HG03196 (cell line): ENCODE measurements around the gene UNC5A.
"Not testable (repeated sequence)": the region's sequence is repeated elsewhere in the genome, so short reads cannot be mapped to it uniquely, and the experiment has no call there.

ENCODE experiments used
- ATAC-seq: cut with Tn5 transposase; IDR thresholded peaks from one replicate; pipeline ENCODE4 v1.9.1; 2021; ENCODE audit not compliant: unreplicated experiment

The UNC5A gene

GRCh38 chr5:176861276-176861675 is 50.9 kb downstream of the UNC5A start:
- ATAC-seq = no peak

- ATAC-seq = no peak
These were observed 52.1 kb downstream of the UNC5A start for GRCh38 chr5:176862330-176862995.

DNA sequence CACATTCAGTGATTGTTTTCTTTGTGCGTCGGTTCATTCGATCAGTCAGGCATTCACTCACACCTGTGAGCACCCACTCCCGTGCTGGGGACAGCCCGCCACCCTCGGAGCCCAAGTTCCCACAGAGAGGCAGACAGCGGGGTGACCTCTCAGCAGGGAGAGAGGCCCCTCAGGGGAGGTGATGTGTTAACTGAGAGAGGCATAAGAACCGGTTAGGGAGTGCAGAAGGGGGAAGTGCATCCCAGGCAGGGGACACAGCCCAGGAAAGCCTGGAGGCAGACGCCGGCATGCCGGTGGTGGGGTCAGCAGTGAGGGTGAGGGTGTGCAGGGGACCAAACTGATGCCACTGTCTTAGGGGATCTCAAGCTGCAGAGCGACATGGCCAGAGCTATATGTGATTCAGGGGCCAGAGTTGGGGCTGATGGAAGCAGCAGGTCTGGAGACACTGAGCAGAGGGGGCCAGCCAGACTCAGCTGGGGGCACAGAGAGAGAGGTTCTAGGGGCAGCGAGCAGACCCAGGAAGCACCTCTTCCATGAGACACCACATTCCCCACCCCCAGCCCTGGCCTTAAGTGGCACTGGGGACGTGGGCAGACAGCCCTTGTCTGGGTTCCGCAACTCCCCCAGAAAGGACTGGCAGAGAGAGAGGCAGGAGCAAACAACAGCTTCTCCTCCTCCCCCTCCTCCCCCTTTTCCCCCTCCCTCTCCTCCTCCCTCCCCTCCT is 52.8 kb downstream of the UNC5A start:
- ATAC-seq = no peak

DNA sequence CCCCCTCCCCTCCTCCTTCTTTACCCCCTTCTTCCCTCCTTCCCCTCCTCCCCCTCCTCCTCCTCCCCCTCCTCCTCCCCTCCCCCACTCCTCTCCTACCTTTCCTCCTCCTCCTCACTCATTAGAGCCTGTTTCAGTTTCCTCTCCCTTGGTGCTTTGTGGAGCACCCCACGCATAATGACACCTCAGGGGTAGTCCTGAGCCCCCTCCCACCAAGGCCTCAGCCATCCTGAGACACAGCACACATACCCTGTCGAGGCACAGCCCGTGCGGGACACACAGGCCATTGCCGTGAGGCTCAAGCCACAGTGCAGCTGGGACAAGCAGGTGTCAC is 53.4 kb downstream of the UNC5A start:
- ATAC-seq = no peak

- no peak for ATAC-seq
These were observed 54.4 kb downstream of the UNC5A start for GRCh38 chr5:176864755-176865154.

- ATAC-seq = no peak
These were observed 55.6 kb downstream of the UNC5A start for GRCh38 chr5:176865964-176866363.

DNA sequence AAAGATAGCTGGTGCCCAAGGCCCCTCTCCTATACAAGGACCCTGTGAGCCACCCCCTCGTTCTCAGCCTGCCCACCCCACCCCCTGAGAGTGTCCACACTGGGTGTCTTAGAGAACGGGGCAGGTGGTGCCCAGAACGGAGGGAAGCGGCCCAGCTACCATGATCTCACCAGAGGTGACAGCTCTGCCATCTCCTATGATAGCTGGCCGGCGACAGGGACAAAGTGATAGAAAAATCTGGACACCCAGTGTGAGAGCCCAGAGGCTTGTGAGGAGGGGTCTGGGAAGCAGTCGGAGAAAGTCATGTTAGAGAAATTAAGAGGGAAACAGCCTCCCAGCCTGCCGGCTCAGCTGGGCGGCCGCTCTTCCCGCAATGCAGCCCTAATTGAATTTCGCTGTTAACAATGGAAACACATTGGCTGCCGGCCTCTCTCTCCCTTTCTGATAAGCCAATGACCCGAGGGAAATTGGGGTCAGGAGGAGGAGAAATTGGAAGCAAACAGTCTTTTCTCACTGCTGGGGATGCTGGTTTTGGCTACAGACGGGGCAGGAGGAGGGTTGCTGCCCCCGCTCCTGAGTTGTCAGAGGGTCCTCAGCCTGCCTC is 56.5 kb downstream of the UNC5A start:
- no peak for ATAC-seq

DNA sequence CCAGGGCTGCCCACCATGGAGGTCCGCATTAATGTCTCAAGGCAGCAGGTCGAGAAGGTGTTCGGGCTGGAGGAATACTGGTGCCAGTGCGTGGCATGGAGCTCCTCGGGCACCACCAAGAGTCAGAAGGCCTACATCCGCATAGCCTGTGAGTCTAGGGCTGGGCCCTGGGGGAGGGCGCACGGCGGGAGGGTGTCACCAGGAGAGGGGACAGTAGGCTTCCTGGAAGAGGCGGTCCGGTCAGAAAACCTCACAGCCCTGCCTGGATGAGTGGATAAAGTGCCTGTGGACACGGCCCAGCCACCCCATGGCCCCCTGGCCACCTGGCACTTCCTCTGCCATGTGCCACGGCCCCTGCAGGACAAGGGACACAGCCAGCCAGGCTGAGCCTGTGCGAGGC is 57.8 kb downstream of the UNC5A start:
- ATAC-seq = no peak

GRCh38 chr5:176868731-176869130 is 58.4 kb downstream of the UNC5A start:
- ATAC-seq = no peak

DNA sequence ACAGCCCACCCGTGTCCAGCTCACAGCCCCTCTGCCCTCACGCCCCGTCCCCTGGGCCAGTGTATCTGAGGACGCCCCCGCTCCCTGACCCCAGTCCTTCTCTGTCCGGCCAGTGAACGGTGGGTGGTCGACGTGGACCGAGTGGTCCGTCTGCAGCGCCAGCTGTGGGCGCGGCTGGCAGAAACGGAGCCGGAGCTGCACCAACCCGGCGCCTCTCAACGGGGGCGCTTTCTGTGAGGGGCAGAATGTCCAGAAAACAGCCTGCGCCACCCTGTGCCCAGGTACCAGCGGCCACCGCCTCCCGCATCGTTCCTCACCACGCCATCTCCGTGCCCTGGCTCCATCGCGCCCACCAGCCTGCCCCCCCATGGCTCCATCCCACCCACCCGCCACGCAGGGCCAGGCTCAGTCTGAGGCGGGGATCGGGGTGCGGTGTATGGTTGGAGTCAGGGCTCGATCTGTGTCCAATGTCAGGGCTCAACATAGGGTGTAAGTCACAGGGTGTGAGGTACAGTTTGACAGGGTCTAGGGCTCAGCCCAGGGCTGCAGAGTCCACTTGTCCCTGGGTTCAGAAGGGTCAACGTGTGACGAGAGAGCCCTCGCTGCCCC is 59.2 kb downstream of the UNC5A start:
- ATAC-seq = no peak

DNA sequence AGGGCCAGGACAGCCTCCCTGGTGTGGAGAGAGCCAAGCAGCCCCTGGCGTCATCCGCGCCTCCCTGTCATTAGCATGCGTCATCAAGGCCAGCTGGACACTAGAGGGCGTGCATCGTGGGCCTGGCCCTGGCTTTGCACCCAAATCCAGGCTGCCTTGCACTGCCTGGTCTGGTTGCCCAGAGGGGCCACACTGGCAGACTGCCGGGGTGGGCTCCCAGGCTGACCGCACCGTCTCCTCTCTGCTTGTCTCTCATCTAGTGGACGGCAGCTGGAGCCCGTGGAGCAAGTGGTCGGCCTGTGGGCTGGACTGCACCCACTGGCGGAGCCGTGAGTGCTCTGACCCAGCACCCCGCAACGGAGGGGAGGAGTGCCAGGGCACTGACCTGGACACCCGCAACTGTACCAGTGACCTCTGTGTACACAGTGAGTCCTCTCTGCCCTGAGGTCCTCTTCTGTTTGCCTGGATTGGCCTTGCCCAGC is 59.8 kb downstream of the UNC5A start:
- no peak for ATAC-seq

- not testable (repeated sequence) for ATAC-seq
These were observed 60.3 kb downstream of the UNC5A start for GRCh38 chr5:176870644-176871043.

GRCh38 chr5:176872586-176872985 is 62.2 kb downstream of the UNC5A start:
- not testable (repeated sequence) for ATAC-seq

DNA sequence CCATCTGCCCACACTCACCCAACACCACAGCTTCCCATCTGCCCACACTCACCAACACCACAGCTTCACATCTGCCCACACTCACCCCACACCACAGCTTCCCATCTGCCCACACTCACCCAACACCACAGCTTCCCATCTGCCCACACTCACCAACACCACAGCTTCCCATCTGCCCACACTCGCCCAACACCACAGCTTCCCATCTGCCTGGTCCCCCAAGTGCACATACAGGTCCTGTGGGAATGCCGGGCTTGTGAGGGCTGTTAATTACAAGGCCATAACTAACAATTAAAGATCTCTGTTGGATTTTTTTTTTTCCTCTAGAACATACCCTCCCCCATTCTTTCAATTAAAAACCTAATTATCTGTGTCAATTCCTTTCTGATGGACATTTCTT is 62.7 kb downstream of the UNC5A start:
- not testable (repeated sequence) for ATAC-seq

DNA sequence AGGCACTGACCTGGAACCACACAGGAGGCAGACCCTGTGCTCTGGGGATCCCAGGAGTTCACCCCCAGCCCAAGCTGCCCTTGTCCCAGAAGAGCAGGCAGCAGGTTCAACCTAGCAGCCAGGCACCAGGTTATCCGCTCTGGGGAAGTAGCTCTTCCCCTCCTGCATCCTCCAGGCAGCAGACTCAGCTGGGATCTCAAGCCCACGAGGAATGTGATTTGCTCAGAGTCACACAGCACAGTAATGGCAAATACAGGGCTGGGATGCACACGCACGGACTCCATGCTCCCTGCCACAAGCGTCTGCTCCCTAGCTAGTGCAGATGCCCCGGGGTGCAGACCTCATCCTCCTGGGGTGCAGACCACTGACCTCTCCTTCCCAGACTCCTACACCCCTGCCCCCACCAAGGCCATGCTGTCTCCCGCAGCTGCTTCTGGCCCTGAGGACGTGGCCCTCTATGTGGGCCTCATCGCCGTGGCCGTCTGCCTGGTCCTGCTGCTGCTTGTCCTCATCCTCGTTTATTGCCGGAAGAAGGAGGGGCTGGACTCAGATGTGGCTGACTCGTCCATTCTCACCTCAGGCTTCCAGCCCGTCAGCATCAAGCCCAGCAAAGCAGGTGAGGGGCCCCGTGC is 63.3 kb downstream of the UNC5A start:
- no peak for ATAC-seq

GRCh38 chr5:176874198-176874780 is 63.9 kb downstream of the UNC5A start:
- ATAC-seq = no peak

- ATAC-seq = no peak
These were observed 64.7 kb downstream of the UNC5A start for GRCh38 chr5:176875014-176875550.

DNA sequence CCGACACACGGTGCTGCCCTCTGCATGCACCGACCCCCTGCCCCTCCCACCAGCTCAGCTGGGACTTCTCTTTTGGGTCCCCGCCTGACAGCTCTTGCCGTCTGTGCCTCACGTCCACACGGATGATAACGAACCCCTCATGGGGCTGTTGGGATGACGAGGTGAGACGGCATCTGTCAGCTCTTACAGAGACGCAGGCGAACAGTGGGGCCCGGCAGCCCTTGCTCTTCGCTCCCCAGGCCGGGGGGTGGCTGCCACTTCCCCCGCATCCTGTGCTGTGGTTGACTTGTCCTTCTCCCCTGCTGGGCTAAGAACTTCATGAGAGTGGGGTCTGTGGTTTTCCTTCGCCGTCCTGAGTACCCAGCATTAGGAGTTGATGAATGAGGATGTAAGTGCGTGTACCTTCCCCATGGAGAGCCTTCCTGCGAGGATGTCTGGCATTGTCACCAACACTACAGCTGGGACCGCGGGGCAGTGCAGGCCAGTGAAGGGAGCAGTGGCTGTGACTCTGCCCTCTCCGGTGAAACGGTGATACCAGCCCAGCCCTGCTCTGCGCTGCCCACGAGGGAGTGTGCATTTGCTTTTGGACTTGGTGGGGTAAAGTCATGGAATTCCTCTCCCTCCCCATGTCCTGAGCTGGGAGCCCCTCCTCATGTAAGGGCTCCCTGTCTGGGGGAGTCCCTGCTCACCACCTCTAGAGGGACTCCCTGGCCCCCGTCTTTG is 65.6 kb downstream of the UNC5A start:
- ATAC-seq = no peak

DNA sequence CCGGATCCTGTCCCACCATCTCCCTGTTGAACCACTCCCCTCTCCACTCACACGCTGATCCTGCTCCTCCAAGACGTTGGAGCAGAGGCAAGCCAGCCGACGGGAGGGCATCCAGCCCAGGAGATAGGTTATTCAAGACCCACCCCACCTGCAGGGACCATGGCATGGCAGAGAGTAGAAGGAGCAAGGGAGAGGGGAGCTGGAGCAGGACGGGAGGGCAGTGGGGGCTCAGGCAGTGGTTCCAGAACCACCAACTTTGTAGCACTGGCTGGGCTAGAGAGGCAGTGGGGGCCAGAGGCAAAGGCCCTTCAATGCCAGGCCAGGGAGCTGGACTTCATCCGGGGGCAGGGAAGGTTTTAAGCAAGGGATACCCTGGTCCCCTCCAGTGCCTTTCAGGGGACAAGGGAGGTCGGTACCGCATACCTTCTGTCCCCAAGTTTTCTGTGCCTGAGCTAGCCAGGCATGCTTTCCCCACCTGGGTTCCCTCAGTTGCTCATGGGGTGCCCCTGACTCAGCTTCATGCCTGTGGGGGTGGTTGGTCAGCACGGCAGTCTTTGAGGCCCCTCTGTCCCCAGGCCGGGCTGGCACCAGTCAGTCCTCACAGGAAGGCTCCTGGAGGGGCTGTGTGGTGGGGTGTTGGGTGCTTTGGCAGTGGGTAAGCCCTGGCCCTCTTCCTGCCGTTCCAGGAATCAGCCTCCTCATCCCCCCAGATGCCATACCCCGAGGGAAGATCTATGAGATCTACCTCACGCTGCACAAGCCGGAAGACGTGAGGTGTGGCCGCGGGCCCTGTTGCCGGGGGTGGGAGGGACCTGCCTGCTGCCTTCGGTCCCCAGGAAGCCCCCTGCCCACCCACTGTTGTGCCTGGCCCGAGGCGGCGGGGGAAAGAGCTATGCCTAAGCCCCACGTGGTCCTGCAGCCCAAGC is 66.4 kb downstream of the UNC5A start:
- ATAC-seq = no peak
